Neural cell (in vitro differentiated cells): Measurements from ENCODE around the gene CSF1. TPM values are rescaled to one million over a fixed set of nuclear protein-coding genes. Genes with fewer than 3 reads are reported as not detected.

Experiments used
- H2AFZ ChIP-seq: fragments of 200-600, 300-800 bp; sonication (generic), shearing (Covaris generic); 2 replicates; pipeline ENCODE4 v1.6.0; 2014; ENCODE audit warnings: low read depth, mild to moderate bottlenecking, antibody characterized with exemption, low read length, moderate library complexity
- H3F3A ChIP-seq: fragments of 200-600 bp; shearing (Covaris generic); 2 replicates; pipeline ENCODE4 v1.6.1; 2016; ENCODE audit warnings: mild to moderate bottlenecking, moderate library complexity, mixed read lengths, antibody characterized with exemption, low read length; ENCODE audit not compliant: insufficient read depth, poor library complexity, severe bottlenecking
- H3K27ac ChIP-seq: fragments of 200-600, 300-800 bp; sonication (generic), shearing (Covaris generic); 2 replicates; pipeline ENCODE4 v1.5.1; 2014; ENCODE audit warnings: mild to moderate bottlenecking, low read length, moderate library complexity
- H3K27me3 ChIP-seq: fragments of 300-800, 200-600 bp; sonication (generic), shearing (Covaris generic); 2 replicates; pipeline ENCODE4 v1.6.0; 2014; ENCODE audit warnings: mild to moderate bottlenecking, low read depth, low read length, moderate library complexity; ENCODE audit not compliant: insufficient read depth
- H3K36me3 ChIP-seq: fragments of 300-800, 200-600 bp; sonication (generic), shearing (Covaris generic); 2 replicates; pipeline ENCODE4 v1.5.1; 2014; ENCODE audit warnings: mild to moderate bottlenecking, antibody characterized with exemption, low read length, moderate library complexity; ENCODE audit not compliant: insufficient read depth
- H3K4me2 ChIP-seq: fragments of 300-800, 200-600 bp; sonication (generic), shearing (Covaris generic); 2 replicates; pipeline ENCODE4 v1.6.0; 2014; ENCODE audit warnings: mild to moderate bottlenecking, low read length
- H3K4me3 ChIP-seq: fragments of 300-800, 200-600 bp; sonication (generic), shearing (Covaris generic); 2 replicates; pipeline ENCODE4 v1.5.1; 2014; ENCODE audit warnings: mild to moderate bottlenecking, low read length, moderate library complexity
- H3K79me2 ChIP-seq: fragments of 200-600 bp; shearing (Covaris generic); replicated peaks from 2 replicates; pipeline ENCODE4 v1.6.0; 2014; ENCODE audit warnings: mild to moderate bottlenecking, low read length, moderate library complexity; ENCODE audit not compliant: insufficient read depth
- H3K9ac ChIP-seq: fragments of 300-800, 200-600 bp; sonication (generic), shearing (Covaris generic); 2 replicates; pipeline ENCODE4 v1.6.1; 2016; ENCODE audit warnings: mild to moderate bottlenecking, low read length, mixed read lengths
- H3K9me2 ChIP-seq: fragments of 200-600 bp; shearing (Covaris generic); 2 replicates; pipeline ENCODE4 v1.6.1; 2016; ENCODE audit warnings: mild to moderate bottlenecking, low read length, mixed read lengths; ENCODE audit not compliant: insufficient read depth
- H3K9me3 ChIP-seq: fragments of 200-600, 300-800 bp; sonication (generic), shearing (Covaris generic); 2 replicates; pipeline ENCODE4 v1.6.1; 2016; ENCODE audit warnings: mild to moderate bottlenecking, mixed run types, low read length, moderate library complexity, mixed read lengths
- H4K20me1 ChIP-seq: fragments of 200-600 bp; shearing (Covaris generic); 2 replicates; pipeline ENCODE4 v1.6.1; 2016; ENCODE audit warnings: mild to moderate bottlenecking, mixed run types; ENCODE audit not compliant: insufficient read depth
- CTCF ChIP-seq: fragments of 450-650 bp; IDR thresholded peaks from 2 replicates; pipeline ENCODE4 v1.5.1; 2014; ENCODE audit warnings: antibody characterized with exemption, mild to moderate bottlenecking, moderate library complexity; ENCODE audit not compliant: poor library complexity, severe bottlenecking
- EP300 ChIP-seq: fragments of 450-650 bp; conservative IDR thresholded peaks from 2 replicates; pipeline ENCODE4 v1.6.1; 2014; ENCODE audit warnings: antibody characterized with exemption, mild to moderate bottlenecking, moderate library complexity; ENCODE audit not compliant: poor library complexity, severe bottlenecking
- EZH2 ChIP-seq: fragments of 200-600, 300-800 bp; shearing (Covaris generic), sonication (generic); IDR thresholded peaks from 2 replicates; pipeline ENCODE4 v1.6.1; 2014; ENCODE audit warnings: antibody characterized with exemption, low read length, borderline replicate concordance, mild to moderate bottlenecking; ENCODE audit not compliant: insufficient read depth, poor library complexity, severe bottlenecking
- MXI1 ChIP-seq: fragments of 450-650 bp; conservative IDR thresholded peaks from 2 replicates; pipeline ENCODE4 v1.6.1; 2014; ENCODE audit warnings: antibody characterized with exemption, mild to moderate bottlenecking; ENCODE audit not compliant: poor library complexity, severe bottlenecking
- POLR2AphosphoS5 ChIP-seq: IDR thresholded peaks from 2 replicates; pipeline ENCODE4 v1.6.1; 2012
- RAD21 ChIP-seq: fragments of 450-650 bp; conservative IDR thresholded peaks from 2 replicates; pipeline ENCODE4 v1.6.1; 2014; ENCODE audit warnings: antibody characterized with exemption, mild to moderate bottlenecking, moderate library complexity
- REST ChIP-seq: IDR thresholded peaks from 2 replicates; pipeline ENCODE4 v1.6.1; 2012; ENCODE audit warnings: borderline replicate concordance
- SMC3 ChIP-seq: fragments of 450-650 bp; conservative IDR thresholded peaks from 2 replicates; pipeline ENCODE4 v1.6.1; 2014; ENCODE audit warnings: antibody characterized with exemption, mild to moderate bottlenecking, moderate library complexity; ENCODE audit not compliant: poor library complexity
- TAF1 ChIP-seq: IDR thresholded peaks from 2 replicates; pipeline ENCODE4 v1.6.1; 2012; ENCODE audit warnings: low read depth
- polyA plus RNA-seq: library from polyadenylated mRNA; depleted of rRNA; stranded (reverse); fragments of >200 nt; gene quantifications from 2 replicates; pipeline ENCODE4 v1.2.3, GENCODE V29; 2014

Gene CSF1
- polyA plus RNA-seq, 1 donor from 2014 or later = 0.30 TPM

- H3K9me2 ChIP-seq = no peaks in the 10 kb centered on the region
- no peaks in the 10 kb centered on the region for H4K20me1 ChIP-seq
- no peaks in the 10 kb centered on the region for H3K9me3 ChIP-seq
- no peak overlapping the region for H2AFZ ChIP-seq
- H3K4me3 ChIP-seq = no peak overlapping the region
- H3K79me2 ChIP-seq = no peaks in the 10 kb centered on the region
- TF ChIP-seq CTCF (no peak), MXI1 (no peak), RAD21 (no peak), TAF1 (no peak), SMC3 (no peak), POLR2AphosphoS5 (no peak), REST (no peak)
- no peak overlapping the region for H3K4me2 ChIP-seq
- H3F3A ChIP-seq = no peaks in the 10 kb centered on the region
- no peak overlapping the region for H3K27ac ChIP-seq
- H3K9ac ChIP-seq = no peak overlapping the region
- no peaks in the 10 kb centered on the region for H3K36me3 ChIP-seq
- no peaks in the 10 kb centered on the region for H3K27me3 ChIP-seq
These were observed 12.7 kb downstream of the CSF1 start for GRCh38 chr1:109923131-109923945.

GRCh38 chr1:109923946-109924275 is 13.3 kb downstream of the CSF1 start:
- Histone ChIP-seq H3K36me3 (no peaks in the 10 kb centered on the region), H3K4me3 (no peak overlapping the region), H2AFZ (no peak overlapping the region), H4K20me1 (no peaks in the 10 kb centered on the region), H3K27me3 (no peaks in the 10 kb centered on the region), H3K27ac (no peak overlapping the region), H3F3A (no peaks in the 10 kb centered on the region), H3K4me2 (no peak overlapping the region), H3K9me3 (no peaks in the 10 kb centered on the region), H3K9ac (no peak overlapping the region), H3K9me2 (no peaks in the 10 kb centered on the region), H3K79me2 (no peaks in the 10 kb centered on the region)
- no peak for TF ChIP-seq TAF1
- no peak for TF ChIP-seq MXI1
- TF ChIP-seq POLR2AphosphoS5 = no peak
- TF ChIP-seq RAD21 = no peak
- TF ChIP-seq EP300 = no peak
- TF ChIP-seq EZH2 = no peak
- TF ChIP-seq REST = no peak
- TF ChIP-seq SMC3 = no peak
- TF ChIP-seq CTCF = no peak
